SH-SY5Y (cell line): ENCODE data around the gene RAD51B.

ENCODE experiments used
- GATA2 ChIP-seq: IDR thresholded peaks from 2 replicates; pipeline ENCODE4 v1.6.1; 2011; ENCODE audit warnings: mild to moderate bottlenecking, low read depth, low read length
- GATA3 ChIP-seq: IDR thresholded peaks from 2 replicates; pipeline ENCODE4 v1.6.1; 2011; ENCODE audit warnings: low read depth, mild to moderate bottlenecking, low read length, moderate library complexity

DNA sequence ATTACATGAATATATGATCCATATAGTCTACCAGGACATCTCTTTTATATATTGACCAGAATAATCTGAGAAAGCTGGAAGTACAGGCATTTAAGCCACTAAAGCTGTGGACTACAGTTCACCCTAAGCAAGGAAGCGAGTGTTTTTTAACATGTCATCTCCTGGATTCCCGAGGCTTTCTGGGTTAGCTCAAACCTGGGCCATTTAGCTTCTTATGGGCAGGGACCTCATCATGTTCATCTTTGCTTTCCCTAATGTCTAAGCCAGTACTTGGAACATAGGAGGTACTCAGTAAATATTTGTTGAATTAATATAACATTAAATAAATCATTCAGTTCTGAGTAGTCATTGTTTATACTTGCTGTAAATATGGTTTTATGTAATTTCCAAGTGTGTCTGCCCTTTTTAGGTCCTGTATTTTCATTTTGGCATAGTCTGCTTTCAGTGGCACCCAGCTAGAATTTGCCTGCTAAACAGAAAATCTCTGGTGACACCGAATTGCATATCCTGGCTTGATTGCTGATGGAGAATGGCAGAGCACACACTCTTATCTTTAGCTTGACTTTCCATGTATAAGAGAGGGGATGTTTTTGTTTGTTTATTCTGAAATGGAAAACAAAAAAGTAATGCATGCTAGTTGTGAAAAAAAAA, 628.8 kb downstream of the RAD51B start:
- no peak for TF ChIP-seq GATA3
- TF ChIP-seq GATA2, result no peak
